ENCODE measurements around the gene TELO2. TPM values are rescaled to one million over a fixed set of nuclear protein-coding genes. Genes with fewer than 3 reads are reported as not detected.

The TELO2 gene
- total RNA-seq, 2 experiments from 2014 or later: 29.7 to 30.8 TPM

GRCh38 chr16:1497014-1497598 lies 3.9 kb downstream of the TELO2 start:
- peak in 1 of 14 experiments; percentile 20 for DNase-seq
- ATAC-seq (ENCODE audit: poor library complexity): no peak
- no peaks in the 10 kb centered on the region for H3K9me3 ChIP-seq (ENCODE audit: control insufficient read depth in 1 of 2, insufficient read depth in 1 of 2, low read length in 2 of 2)
- no peak overlapping the region for H3K4me3 ChIP-seq (ENCODE audit: low read length)
- intact Hi-C loops (cut with DNase I, micrococcal nuclease): no loop called here
- no peaks in the 10 kb centered on the region for H3K27me3 Mint-ChIP-seq
- H3K4me1 ChIP-seq (ENCODE audit: insufficient read depth, low read length): peaks cover 26% of the 10 kb centered on the region
- no peak overlapping the region for H3K27ac Mint-ChIP-seq
- H3K4me3 Mint-ChIP-seq: peak overlapping the region; percentile 45
- no peak overlapping the region for H3K27ac ChIP-seq (ENCODE audit: low read depth in 1 of 2, low read length in 2 of 2)
- H3K4me1 Mint-ChIP-seq (ENCODE audit: low read depth): peaks cover 10% of the 10 kb centered on the region
- ChIA-PET POLR2A (no interaction called here), CTCF (no interaction called here)
- peaks cover 18% of the 10 kb centered on the region for H3K36me3 Mint-ChIP-seq (ENCODE audit: low read depth)
- TF ChIP-seq CTCF (IDR thresholded peaks at IDR 0.05): no peak
- H3K27me3 ChIP-seq (ENCODE audit: control insufficient read depth in 1 of 2, insufficient read depth in 2 of 2, low read length in 2 of 2): no peaks in the 10 kb centered on the region
- peaks cover 52% of the 10 kb centered on the region for H3K36me3 ChIP-seq (ENCODE audit: insufficient read depth, low read length)
- no peaks in the 10 kb centered on the region for H3K9me3 Mint-ChIP-seq

- no peak overlapping the region for H3K27ac ChIP-seq (ENCODE audit: low read depth in 1 of 2, low read length in 2 of 2)
- H3K9me3 Mint-ChIP-seq: no peaks in the 10 kb centered on the region
- H3K4me3 ChIP-seq (ENCODE audit: low read length): no peak overlapping the region
- peaks cover 24% of the 10 kb centered on the region for H3K36me3 Mint-ChIP-seq (ENCODE audit: low read depth)
- H3K27me3 Mint-ChIP-seq: no peaks in the 10 kb centered on the region
- ATAC-seq (ENCODE audit: poor library complexity) (no peak), DNase-seq (peak in 1 of 14 experiments; percentile 17)
- no peaks in the 10 kb centered on the region for H3K4me1 Mint-ChIP-seq (ENCODE audit: low read depth)
- H3K27me3 ChIP-seq (ENCODE audit: control insufficient read depth in 1 of 2, insufficient read depth in 2 of 2, low read length in 2 of 2): no peaks in the 10 kb centered on the region
- POLR2A ChIA-PET: no interaction called here
- peaks cover 69% of the 10 kb centered on the region for H3K36me3 ChIP-seq (ENCODE audit: insufficient read depth, low read length)
- CTCF ChIA-PET: no interaction called here
- H3K4me1 ChIP-seq (ENCODE audit: insufficient read depth, low read length): peaks cover 10% of the 10 kb centered on the region
- H3K27ac Mint-ChIP-seq: no peak overlapping the region
- intact Hi-C loops (cut with DNase I, micrococcal nuclease): no loop called here
- no peaks in the 10 kb centered on the region for H3K9me3 ChIP-seq (ENCODE audit: control insufficient read depth in 1 of 2, insufficient read depth in 1 of 2, low read length in 2 of 2)
- H3K4me3 Mint-ChIP-seq: no peak overlapping the region
- no peak for TF ChIP-seq CTCF (IDR thresholded peaks at IDR 0.05)
Measured at GRCh38 chr16:1498899-1499676, 5.9 kb downstream of the TELO2 start.

GRCh38 chr16:1499756-1500464 lies 6.8 kb downstream of the TELO2 start:
- intact Hi-C loops (cut with DNase I, micrococcal nuclease): no loop called here
- H3K4me1 Mint-ChIP-seq (ENCODE audit: low read depth): no peaks in the 10 kb centered on the region
- Histone ChIP-seq H3K36me3 (ENCODE audit: insufficient read depth, low read length) (peaks cover 68% of the 10 kb centered on the region), H3K4me1 (ENCODE audit: insufficient read depth, low read length) (peaks cover 2% of the 10 kb centered on the region), H3K9me3 (ENCODE audit: control insufficient read depth in 1 of 2, insufficient read depth in 1 of 2, low read length in 2 of 2) (no peaks in the 10 kb centered on the region), H3K4me3 (ENCODE audit: low read length) (no peak overlapping the region), H3K27ac (ENCODE audit: low read depth in 1 of 2, low read length in 2 of 2) (no peak overlapping the region), H3K27me3 (ENCODE audit: control insufficient read depth in 1 of 2, insufficient read depth in 2 of 2, low read length in 2 of 2) (no peaks in the 10 kb centered on the region)
- no peaks in the 10 kb centered on the region for H3K9me3 Mint-ChIP-seq
- ATAC-seq (ENCODE audit: poor library complexity) (no peak), DNase-seq (peak in 1 of 14 experiments; percentile 18)
- no peak for TF ChIP-seq CTCF (IDR thresholded peaks at IDR 0.05)
- no peak overlapping the region for H3K27ac Mint-ChIP-seq
- CTCF ChIA-PET: no interaction called here
- no peak overlapping the region for H3K4me3 Mint-ChIP-seq
- peaks cover 24% of the 10 kb centered on the region for H3K36me3 Mint-ChIP-seq (ENCODE audit: low read depth)
- POLR2A ChIA-PET: no interaction called here
- no peaks in the 10 kb centered on the region for H3K27me3 Mint-ChIP-seq
